Keratinocyte (primary cell): ENCODE measurements around the gene SIK2. TPM values are rescaled to one million over a fixed set of nuclear protein-coding genes. Genes with fewer than 3 reads are reported as not detected.

Source experiments
- DNase-seq: peaks from one replicate; pipeline ENCODE4 v3.0.0-alpha.2; 2011; ENCODE audit warnings: low read depth, missing footprints, low spot score
- FAIRE-seq: peaks from 2 replicates; lab custom pipeline; 2011; peaks lifted over from hg19 to GRCh38; lab: Jason Lieb, UNC
- H2AFZ ChIP-seq: 2 replicates; pipeline ENCODE4 v1.6.0; 2012; ENCODE audit warnings: low read length, control low read depth, inconsistent platforms; ENCODE audit not compliant: control insufficient read depth
- H3K27ac ChIP-seq: 2 replicates; pipeline ENCODE4 v1.5.1; 2011; ENCODE audit warnings: low read length; ENCODE audit not compliant: control insufficient read depth, insufficient read depth
- H3K27me3 ChIP-seq: 3 replicates; pipeline ENCODE4 v1.6.0; 2011; ENCODE audit warnings: low read length; ENCODE audit not compliant: control insufficient read depth, insufficient read depth; ENCODE audit errors: extremely low read depth
- H3K36me3 ChIP-seq, 2 experiments: 2 replicates in 1 of 2; 3 replicates in 1 of 2; pipeline ENCODE4 v1.5.1; 2011; ENCODE audit warnings: low read length in 2 of 2, mild to moderate bottlenecking in 1 of 2; ENCODE audit not compliant: control insufficient read depth in 2 of 2, insufficient read depth in 2 of 2; ENCODE audit errors: extremely low read depth in 1 of 2
- H3K4me1 ChIP-seq: 3 replicates; pipeline ENCODE4 v1.5.1; 2011; ENCODE audit warnings: low read length; ENCODE audit not compliant: control insufficient read depth, insufficient read depth; ENCODE audit errors: extremely low read depth
- H3K4me2 ChIP-seq: 3 replicates; pipeline ENCODE4 v1.6.0; 2011; ENCODE audit warnings: low read depth, low read length; ENCODE audit not compliant: control insufficient read depth, insufficient read depth; ENCODE audit errors: extremely low read depth
- H3K4me3 ChIP-seq, 3 experiments: fragments of 200-600 bp in 1 of 3; sonication (generic) in 1 of 3; 2 replicates in 2 of 3; 3 replicates in 1 of 3; pipeline ENCODE4 v1.5.1; 2011 to 2016; ENCODE audit warnings: low read length in 3 of 3, mild to moderate bottlenecking in 3 of 3, control low read depth in 2 of 3, inconsistent platforms in 1 of 3, low read depth in 1 of 3, mixed read lengths in 1 of 3, mixed run types in 1 of 3, moderate library complexity in 1 of 3; ENCODE audit not compliant: control insufficient read depth in 2 of 3, insufficient read depth in 2 of 3; ENCODE audit errors: extremely low read depth in 1 of 3
- H3K79me2 ChIP-seq: 2 replicates; pipeline ENCODE4 v1.6.0; 2012; ENCODE audit warnings: low read length; ENCODE audit not compliant: control insufficient read depth, insufficient read depth
- H3K9ac ChIP-seq: 3 replicates; pipeline ENCODE4 v1.6.0; 2011; ENCODE audit warnings: low read length; ENCODE audit not compliant: control insufficient read depth, insufficient read depth; ENCODE audit errors: extremely low read depth
- H3K9me1 ChIP-seq: 3 replicates; pipeline ENCODE4 v1.6.0; 2011; ENCODE audit warnings: low read length; ENCODE audit not compliant: control insufficient read depth, insufficient read depth; ENCODE audit errors: extremely low read depth
- H3K9me3 ChIP-seq: 2 replicates; pipeline ENCODE4 v1.5.1; 2012; ENCODE audit warnings: low read depth, low read length; ENCODE audit not compliant: control insufficient read depth
- H4K20me1 ChIP-seq: 3 replicates; pipeline ENCODE4 v1.6.0; 2011; ENCODE audit warnings: low read length; ENCODE audit not compliant: control insufficient read depth, insufficient read depth; ENCODE audit errors: extremely low read depth
- CTCF ChIP-seq, 3 experiments: IDR thresholded peaks in 1 of 3; conservative IDR thresholded peaks in 1 of 3; optimal IDR thresholded peaks in 1 of 3; 2 replicates in 2 of 3; 3 replicates in 1 of 3; pipeline versions ENCODE3 to v1.5.1; 2011; ENCODE audit warnings: low read length in 3 of 3, mild to moderate bottlenecking in 3 of 3, moderate library complexity in 2 of 3, control low read depth in 1 of 3, inconsistent platforms in 1 of 3; ENCODE audit not compliant: insufficient read depth in 2 of 3; ENCODE audit errors: extremely low read depth in 1 of 3
- EZH2 ChIP-seq: IDR thresholded peaks from one replicate; pipeline ENCODE4 v1.6.1; 2012; ENCODE audit warnings: inconsistent platforms, mild to moderate bottlenecking, low read length, moderate library complexity
- dilution Hi-C: fragments of 300-500 bp; cut with MboI; formaldehyde crosslinking; loops from one replicate; pipeline ENCODE4 v1.7.0; 2020; ENCODE audit warnings: low sequenced_read_pairs; ENCODE audit not compliant: extremely low pct_ligation_motif_present
- polyA plus RNA-seq, 5 experiments: library from polyadenylated mRNA; depleted of rRNA in 3 of 5; stranded (reverse) in 3 of 5; stranded (forward) in 1 of 5; unstranded in 1 of 5; fragments of >200 nt; gene quantifications; 1 replicate in 1 of 5; 2 replicates in 3 of 5; 3 replicates in 1 of 5; pipeline versions ENCODE4 v1.2.1 to v1.2.3, GENCODE V29; 2011 to 2012; ENCODE audit warnings: missing spikeins in 2 of 5, low read depth in 1 of 5, low replicate concordance in 1 of 5

The SIK2 gene
- polyA plus RNA-seq, 1 donor (not counting 4 experiments of a cell fraction or from before 2014, with no cell fraction given): 10.0 TPM

GRCh38 chr11:111672949-111673348 is 70.7 kb downstream of the SIK2 start:
- no peak for TF ChIP-seq CTCF (optimal IDR thresholded peaks at IDR 0.05 in 1 of 3, IDR thresholded peaks at IDR 0.05 in 1 of 3, conservative IDR thresholded peaks at IDR 0.05 in 1 of 3; ENCODE audit: extremely low read depth in 1 of 3, insufficient read depth in 2 of 3, low read length in 3 of 3)
- no peak for TF ChIP-seq EZH2
- Histone ChIP-seq H3K27me3 (no peaks in the 10 kb centered on the region), H3K27ac (no peak overlapping the region), H3K9me1 (no peaks in the 10 kb centered on the region), H3K4me1 (peaks cover 11% of the 10 kb centered on the region), H3K4me3 (no peak overlapping the region), H2AFZ (no peak overlapping the region), H3K4me2 (no peak overlapping the region), H3K79me2 (no peaks in the 10 kb centered on the region), H3K36me3 (peaks cover 7 to 9% of the 10 kb centered on the region in 2 experiments), H3K9ac (no peak overlapping the region), H4K20me1 (no peaks in the 10 kb centered on the region), H3K9me3 (no peaks in the 10 kb centered on the region)
- dilution Hi-C loops: no loop called here
- DNase-seq (no peak), FAIRE-seq (no peak)

- H4K20me1 ChIP-seq: no peaks in the 10 kb centered on the region
- no peak overlapping the region for H3K9ac ChIP-seq
- peaks cover 7 to 9% of the 10 kb centered on the region in 2 experiments for H3K36me3 ChIP-seq
- FAIRE-seq (peak; percentile 44), DNase-seq (no peak)
- dilution Hi-C loops: no loop called here
- no peak overlapping the region for H3K4me3 ChIP-seq
- no peak overlapping the region for H3K4me2 ChIP-seq
- H3K79me2 ChIP-seq: no peaks in the 10 kb centered on the region
- peaks cover 11% of the 10 kb centered on the region for H3K4me1 ChIP-seq
- no peaks in the 10 kb centered on the region for H3K9me1 ChIP-seq
- H3K27me3 ChIP-seq: no peaks in the 10 kb centered on the region
- no peak overlapping the region for H3K27ac ChIP-seq
- no peaks in the 10 kb centered on the region for H3K9me3 ChIP-seq
- TF ChIP-seq CTCF (optimal IDR thresholded peaks at IDR 0.05 in 1 of 3, IDR thresholded peaks at IDR 0.05 in 1 of 3, conservative IDR thresholded peaks at IDR 0.05 in 1 of 3; ENCODE audit: extremely low read depth in 1 of 3, insufficient read depth in 2 of 3, low read length in 3 of 3): no peak
- TF ChIP-seq EZH2: no peak
- H2AFZ ChIP-seq: no peak overlapping the region
Measured at GRCh38 chr11:111674941-111675340, 72.7 kb downstream of the SIK2 start.
